NT2/D1 (cell line): ENCODE data around the gene ELK1.

Experiments used
- DNase-seq: peaks from one replicate; pipeline ENCODE4 v3.0.0-alpha.2; 2011; ENCODE audit warnings: low read depth, low spot score
- H3K27me3 ChIP-seq: 2 replicates; pipeline ENCODE4 v1.6.0; 2011; ENCODE audit warnings: mild to moderate bottlenecking; ENCODE audit not compliant: insufficient read length, insufficient read depth
- H3K36me3 ChIP-seq: 2 replicates; pipeline ENCODE4 v1.6.1; 2011; ENCODE audit warnings: mild to moderate bottlenecking, low read length, mixed read lengths; ENCODE audit not compliant: insufficient read depth, insufficient read length
- H3K4me1 ChIP-seq: 2 replicates; pipeline ENCODE4 v1.5.1; 2011; ENCODE audit not compliant: insufficient read depth, insufficient read length
- H3K4me3 ChIP-seq: 2 replicates; pipeline ENCODE4 v1.5.1; 2011; ENCODE audit warnings: low read depth; ENCODE audit not compliant: insufficient read length
- H3K9ac ChIP-seq: 2 replicates; pipeline ENCODE4 v1.6.0; 2011; ENCODE audit warnings: low read depth; ENCODE audit not compliant: insufficient read length
- H3K9me3 ChIP-seq: 2 replicates; pipeline ENCODE4 v1.5.1; 2011; ENCODE audit warnings: mild to moderate bottlenecking, low read length; ENCODE audit not compliant: insufficient read depth
- SUZ12 ChIP-seq: IDR thresholded peaks from 2 replicates; pipeline ENCODE4 v1.6.1; 2011; ENCODE audit not compliant: insufficient read length, insufficient read depth; ENCODE audit errors: extremely low read depth
- YY1 ChIP-seq: IDR thresholded peaks from 2 replicates; pipeline ENCODE4 v1.6.1; 2011; ENCODE audit not compliant: insufficient read length, insufficient read depth
- ZNF274 ChIP-seq: IDR thresholded peaks from 2 replicates; pipeline ENCODE4 v1.6.1; 2011; ENCODE audit warnings: mild to moderate bottlenecking, low read depth, low read length

ELK1 gene

GRCh38 chrX:47618923-47619485 lies 31.4 kb downstream of the ELK1 start:
- Histone ChIP-seq H3K36me3 (no peaks in the 10 kb centered on the region), H3K9ac (no peak overlapping the region), H3K27me3 (peaks cover 48% of the 10 kb centered on the region), H3K4me1 (peaks cover 5% of the 10 kb centered on the region), H3K9me3 (no peaks in the 10 kb centered on the region), H3K4me3 (peak overlapping the region; percentile 44)
- no peak for DNase-seq
- TF ChIP-seq YY1 (no peak), ZNF274 (no peak), SUZ12 (no peak)

DNA sequence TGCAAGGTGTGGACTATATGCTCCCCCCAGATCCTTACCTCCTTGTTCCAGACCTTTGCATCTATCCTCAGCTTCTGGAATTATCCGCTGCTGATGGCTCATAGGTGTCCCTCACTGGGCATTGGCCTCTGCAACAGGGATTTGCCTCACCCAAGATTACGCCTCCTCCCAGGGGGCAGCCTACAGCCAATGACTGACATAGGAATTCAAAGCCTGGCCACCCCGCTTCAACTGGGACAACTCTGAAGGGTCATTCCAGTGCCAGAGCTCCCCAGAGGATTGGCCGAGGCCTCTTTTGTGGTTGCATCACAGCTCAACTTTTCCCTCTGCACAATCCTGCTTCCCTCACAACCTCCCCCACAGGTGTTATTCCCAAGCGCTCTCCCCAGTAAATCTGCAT lies 35.7 kb downstream of the ELK1 start:
- no peaks in the 10 kb centered on the region for H3K9me3 ChIP-seq
- DNase-seq = no peak
- TF ChIP-seq YY1 (no peak), SUZ12 (no peak), ZNF274 (no peak)
- no peaks in the 10 kb centered on the region for H3K4me1 ChIP-seq
- no peak overlapping the region for H3K9ac ChIP-seq
- no peaks in the 10 kb centered on the region for H3K36me3 ChIP-seq
- H3K4me3 ChIP-seq = no peak overlapping the region
- H3K27me3 ChIP-seq = peaks cover 19% of the 10 kb centered on the region

- H3K4me3 ChIP-seq = no peak overlapping the region
- no peak for DNase-seq
- H3K4me1 ChIP-seq = peaks cover 5% of the 10 kb centered on the region
- TF ChIP-seq YY1 = no peak
- no peak for TF ChIP-seq ZNF274
- TF ChIP-seq SUZ12 = no peak
- no peaks in the 10 kb centered on the region for H3K9me3 ChIP-seq
- H3K36me3 ChIP-seq = no peaks in the 10 kb centered on the region
- H3K9ac ChIP-seq = no peak overlapping the region
- peaks cover 6% of the 10 kb centered on the region for H3K27me3 ChIP-seq
These were observed 37.3 kb downstream of the ELK1 start for GRCh38 chrX:47613082-47613481.

- no peaks in the 10 kb centered on the region for H3K36me3 ChIP-seq
- no peak for TF ChIP-seq YY1
- TF ChIP-seq ZNF274 = no peak
- no peak for TF ChIP-seq SUZ12
- no peak overlapping the region for H3K4me3 ChIP-seq
- H3K27me3 ChIP-seq = no peaks in the 10 kb centered on the region
- H3K4me1 ChIP-seq = peaks cover 5% of the 10 kb centered on the region
- no peaks in the 10 kb centered on the region for H3K9me3 ChIP-seq
- H3K9ac ChIP-seq = no peak overlapping the region
- no peak for DNase-seq
These were observed 37.9 kb downstream of the ELK1 start for GRCh38 chrX:47612418-47612817.

- H3K4me3 ChIP-seq = no peak overlapping the region
- no peak for DNase-seq
- no peaks in the 10 kb centered on the region for H3K27me3 ChIP-seq
- H3K9ac ChIP-seq = no peak overlapping the region
- no peaks in the 10 kb centered on the region for H3K36me3 ChIP-seq
- no peaks in the 10 kb centered on the region for H3K9me3 ChIP-seq
- H3K4me1 ChIP-seq = peaks cover 5% of the 10 kb centered on the region
- TF ChIP-seq SUZ12 = no peak
These were observed 38.4 kb downstream of the ELK1 start for GRCh38 chrX:47611926-47612325.

DNA sequence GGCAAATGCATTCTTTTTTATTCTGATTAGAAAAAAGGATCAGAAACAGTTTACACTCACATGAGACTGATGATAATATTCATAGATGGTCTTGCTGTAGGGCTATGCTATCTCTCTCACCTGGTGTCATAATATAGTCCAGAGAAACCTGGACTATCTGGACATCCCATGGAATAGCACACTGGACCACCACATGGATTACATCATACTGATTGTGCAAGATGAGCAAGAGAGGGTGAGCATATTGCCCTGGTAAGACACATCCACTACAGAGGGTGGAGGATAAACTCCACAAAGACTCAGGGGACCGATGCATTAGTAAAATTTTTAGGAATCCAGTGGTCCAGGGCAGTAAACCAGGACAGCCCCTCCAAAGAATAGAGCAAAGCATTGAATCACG lies 38.9 kb downstream of the ELK1 start:
- no peaks in the 10 kb centered on the region for H3K27me3 ChIP-seq
- no peak for DNase-seq

GRCh38 chrX:47610511-47610910 lies 39.9 kb downstream of the ELK1 start:
- Histone ChIP-seq H3K27me3 (no peaks in the 10 kb centered on the region), H3K4me3 (no peak overlapping the region), H3K4me1 (peaks cover 5% of the 10 kb centered on the region), H3K9ac (no peak overlapping the region), H3K36me3 (no peaks in the 10 kb centered on the region), H3K9me3 (no peaks in the 10 kb centered on the region)
- TF ChIP-seq ZNF274 (no peak), YY1 (no peak), SUZ12 (no peak)
- DNase-seq = no peak

More for the DNA sequence above, 38.9 kb downstream of the ELK1 start:
- Histone ChIP-seq H3K4me3 (no peak overlapping the region), H3K36me3 (no peaks in the 10 kb centered on the region), H3K4me1 (peaks cover 5% of the 10 kb centered on the region), H3K9me3 (no peaks in the 10 kb centered on the region), H3K9ac (no peak overlapping the region)
- no peak for TF ChIP-seq ZNF274

GRCh38 chrX:47608130-47608810 lies 42.1 kb downstream of the ELK1 start:
- H3K4me1 ChIP-seq = peaks cover 5% of the 10 kb centered on the region
- no peaks in the 10 kb centered on the region for H3K36me3 ChIP-seq
- no peak overlapping the region for H3K4me3 ChIP-seq
- TF ChIP-seq YY1 (no peak), ZNF274 (no peak), SUZ12 (no peak)
- H3K9me3 ChIP-seq = no peaks in the 10 kb centered on the region
- DNase-seq = peak; percentile 50
- no peaks in the 10 kb centered on the region for H3K27me3 ChIP-seq
- no peak overlapping the region for H3K9ac ChIP-seq
